ENCODE data around the gene VPREB3. TPM values are rescaled to one million over a fixed set of nuclear protein-coding genes. Genes with fewer than 3 reads are reported as not detected.
"Not testable (repeated sequence)": the region's sequence is repeated elsewhere in the genome, so short reads cannot be mapped to it uniquely, and the experiment has no call there.

The VPREB3 gene
- total RNA-seq, 1 experiment from 2014 or later, result not detected

DNA sequence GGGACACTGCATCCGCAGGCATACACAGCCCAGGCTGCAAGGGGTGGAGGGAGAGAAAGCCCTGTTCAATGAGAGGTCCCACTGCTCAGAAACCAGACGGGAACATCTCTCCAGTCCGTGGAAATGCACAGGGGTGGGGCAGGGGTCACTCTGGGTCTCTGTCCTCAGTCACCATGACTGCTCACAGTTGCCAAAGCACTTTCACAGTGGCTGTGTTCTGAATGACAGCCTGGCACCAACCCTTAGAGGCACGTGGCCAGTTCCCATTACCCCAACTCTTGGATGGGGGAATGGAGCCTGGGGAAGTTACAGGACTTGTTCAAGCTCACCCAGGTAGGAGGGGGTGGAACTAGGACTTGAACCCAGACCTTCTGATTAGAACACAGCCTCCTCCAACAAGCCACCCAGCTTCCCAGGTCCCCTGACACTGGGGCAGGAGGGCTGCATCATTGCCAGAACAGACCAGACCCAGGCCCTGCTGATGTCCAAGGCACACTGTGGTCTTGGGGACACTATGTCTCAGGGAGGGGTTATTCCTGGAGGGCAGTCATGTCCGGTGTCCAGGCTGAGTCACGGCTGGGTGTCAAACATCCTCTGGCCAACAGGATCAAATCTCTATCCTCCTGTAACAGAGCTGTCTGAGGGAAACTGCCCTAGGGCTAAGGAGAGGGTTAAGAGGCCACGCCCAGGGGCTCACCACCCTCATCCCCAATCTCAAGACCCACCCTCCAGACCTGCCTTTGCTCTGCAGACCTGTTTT lies 11.5 kb downstream of the VPREB3 start:
- no peak for DNase-seq
- peaks cover 15% of the 10 kb centered on the region for H3K4me1 Mint-ChIP-seq (ENCODE audit: low read depth, unreplicated experiment)
- intact Hi-C loops (cut with micrococcal nuclease; ENCODE audit: unreplicated experiment), result no loop called here
- TF ChIP-seq, protein P1, sequence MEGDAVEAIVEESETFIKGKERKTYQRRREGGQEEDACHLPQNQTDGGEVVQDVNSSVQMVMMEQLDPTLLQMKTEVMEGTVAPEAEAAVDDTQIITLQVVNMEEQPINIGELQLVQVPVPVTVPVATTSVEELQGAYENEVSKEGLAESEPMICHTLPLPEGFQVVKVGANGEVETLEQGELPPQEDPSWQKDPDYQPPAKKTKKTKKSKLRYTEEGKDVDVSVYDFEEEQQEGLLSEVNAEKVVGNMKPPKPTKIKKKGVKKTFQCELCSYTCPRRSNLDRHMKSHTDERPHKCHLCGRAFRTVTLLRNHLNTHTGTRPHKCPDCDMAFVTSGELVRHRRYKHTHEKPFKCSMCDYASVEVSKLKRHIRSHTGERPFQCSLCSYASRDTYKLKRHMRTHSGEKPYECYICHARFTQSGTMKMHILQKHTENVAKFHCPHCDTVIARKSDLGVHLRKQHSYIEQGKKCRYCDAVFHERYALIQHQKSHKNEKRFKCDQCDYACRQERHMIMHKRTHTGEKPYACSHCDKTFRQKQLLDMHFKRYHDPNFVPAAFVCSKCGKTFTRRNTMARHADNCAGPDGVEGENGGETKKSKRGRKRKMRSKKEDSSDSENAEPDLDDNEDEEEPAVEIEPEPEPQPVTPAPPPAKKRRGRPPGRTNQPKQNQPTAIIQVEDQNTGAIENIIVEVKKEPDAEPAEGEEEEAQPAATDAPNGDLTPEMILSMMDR (IDR thresholded peaks at IDR 0.05; ENCODE audit: unreplicated experiment), result no peak
- no peak overlapping the region for H3K27ac Mint-ChIP-seq (ENCODE audit: unreplicated experiment)
- H3K36me3 Mint-ChIP-seq (ENCODE audit: insufficient read depth, unreplicated experiment), result peaks cover 17% of the 10 kb centered on the region
- H3K27me3 Mint-ChIP-seq (ENCODE audit: unreplicated experiment), result no peaks in the 10 kb centered on the region
- no peaks in the 10 kb centered on the region for H3K9me3 Mint-ChIP-seq (ENCODE audit: low read depth, unreplicated experiment)
- CTCF ChIA-PET, result interaction anchor here (0.6 kb wide), 1 partner anchor 129 kb away, joined by 3 read pairs; no protein-coding TSS in a partner anchor
- H3K4me3 Mint-ChIP-seq (ENCODE audit: low read depth, unreplicated experiment), result no peak overlapping the region
- BruUV-seq (replicated peaks), result no TSS peak

DNA sequence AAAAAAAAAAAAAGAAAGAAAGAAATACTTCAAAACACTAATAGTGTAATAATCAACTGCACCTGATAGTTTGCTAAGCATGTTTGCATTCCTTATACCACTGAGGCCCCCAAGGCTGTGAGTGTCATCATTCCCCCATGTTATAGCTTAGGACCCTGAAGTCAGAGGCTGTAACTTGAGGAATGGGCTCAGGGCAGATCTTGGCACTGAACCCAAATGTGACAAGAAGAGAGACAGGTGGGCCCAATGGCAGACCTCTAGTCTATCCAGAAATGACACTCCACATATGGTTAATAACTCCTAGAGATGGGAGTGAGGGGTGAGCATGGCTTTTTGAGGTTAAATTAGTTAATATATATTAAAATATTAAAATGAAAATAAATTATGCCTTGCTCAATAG lies 16.5 kb downstream of the VPREB3 start:
- H3K27me3 Mint-ChIP-seq (ENCODE audit: unreplicated experiment), result no peaks in the 10 kb centered on the region
- TF ChIP-seq, protein P1 (IDR thresholded peaks at IDR 0.05; ENCODE audit: unreplicated experiment), result no peak
- no peaks in the 10 kb centered on the region for H3K9me3 Mint-ChIP-seq (ENCODE audit: low read depth, unreplicated experiment)
- H3K36me3 Mint-ChIP-seq (ENCODE audit: insufficient read depth, unreplicated experiment), result peaks cover 5% of the 10 kb centered on the region
- no TSS peak for BruUV-seq (replicated peaks)
- no peak overlapping the region for H3K27ac Mint-ChIP-seq (ENCODE audit: unreplicated experiment)
- intact Hi-C loops (cut with micrococcal nuclease; ENCODE audit: unreplicated experiment), result no loop called here
- DNase-seq, result no peak
- CTCF ChIA-PET, result no interaction called here
- H3K4me1 Mint-ChIP-seq (ENCODE audit: low read depth, unreplicated experiment), result no peaks in the 10 kb centered on the region
- no peak overlapping the region for H3K4me3 Mint-ChIP-seq (ENCODE audit: low read depth, unreplicated experiment)

DNA sequence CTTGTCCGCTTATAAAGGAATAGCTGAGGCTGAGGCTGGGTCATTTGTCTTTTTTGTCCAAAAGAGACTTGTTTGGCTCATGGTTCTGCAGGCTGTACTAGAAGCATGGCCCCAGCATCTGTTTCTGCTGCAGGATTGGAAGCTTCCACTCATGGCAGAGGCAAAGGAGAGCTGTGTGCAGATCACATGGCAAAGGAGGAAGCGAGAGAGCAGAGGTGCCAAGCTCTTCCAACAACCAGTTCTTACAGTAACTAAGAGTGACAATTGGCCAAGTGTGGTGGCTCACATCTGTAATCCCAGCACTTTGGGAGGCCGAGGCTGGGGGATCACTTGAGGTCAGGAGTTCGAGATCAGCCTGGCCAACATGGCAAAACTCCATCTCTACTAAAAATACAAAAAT lies 26.1 kb downstream of the VPREB3 start:
- not testable (repeated sequence) for H3K9me3 Mint-ChIP-seq (ENCODE audit: low read depth, unreplicated experiment)
- CTCF ChIA-PET, result interaction anchor here (0.7 kb wide), 1 partner anchor 43 kb away, joined by 3 read pairs; no protein-coding TSS in a partner anchor

DNA sequence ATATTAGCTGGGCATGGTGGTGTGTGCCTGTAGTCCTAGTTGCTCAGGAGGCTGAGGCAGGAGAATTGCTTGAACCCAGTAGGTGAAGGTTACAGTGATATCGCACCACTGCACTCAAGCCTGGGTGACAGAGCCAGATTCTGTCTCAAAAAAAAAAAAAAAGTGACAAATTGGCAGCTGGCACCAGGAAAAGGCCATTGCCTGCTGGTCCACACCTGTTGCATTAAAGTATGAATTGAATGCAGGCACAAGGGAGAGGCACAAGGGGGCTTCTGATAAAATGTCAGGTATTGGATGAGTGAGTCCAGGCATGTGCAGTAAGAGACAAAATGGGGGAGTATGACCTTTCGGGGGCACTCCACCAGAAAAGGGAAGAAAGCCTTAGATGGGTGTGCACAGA lies 31.5 kb downstream of the VPREB3 start:
- no peaks in the 10 kb centered on the region for H3K9me3 Mint-ChIP-seq (ENCODE audit: low read depth, unreplicated experiment)
- CTCF ChIA-PET, result no interaction called here
- BruUV-seq (replicated peaks), result no TSS peak

More for the DNA sequence above, 26.1 kb downstream of the VPREB3 start:
- H3K4me1 Mint-ChIP-seq (ENCODE audit: low read depth, unreplicated experiment); H3K4me3 Mint-ChIP-seq (ENCODE audit: low read depth, unreplicated experiment); DNase-seq; H3K27me3 Mint-ChIP-seq (ENCODE audit: unreplicated experiment); H3K27ac Mint-ChIP-seq (ENCODE audit: unreplicated experiment); BruUV-seq (replicated peaks); H3K36me3 Mint-ChIP-seq (ENCODE audit: insufficient read depth, unreplicated experiment); intact Hi-C loops (cut with micrococcal nuclease; ENCODE audit: unreplicated experiment): not testable (repeated sequence)

More for the DNA sequence above, 31.5 kb downstream of the VPREB3 start:
- Mint-ChIP-seq H3K27me3 (ENCODE audit: unreplicated experiment) (no peaks in the 10 kb centered on the region), H3K27ac (ENCODE audit: unreplicated experiment) (no peak overlapping the region), H3K4me3 (ENCODE audit: low read depth, unreplicated experiment) (no peak overlapping the region), H3K36me3 (ENCODE audit: insufficient read depth, unreplicated experiment) (peaks cover 5% of the 10 kb centered on the region), H3K4me1 (ENCODE audit: low read depth, unreplicated experiment) (peaks cover 24% of the 10 kb centered on the region)
- DNase-seq, result no peak
- TF ChIP-seq, protein P1 (IDR thresholded peaks at IDR 0.05; ENCODE audit: unreplicated experiment), result no peak
- intact Hi-C loops (cut with micrococcal nuclease; ENCODE audit: unreplicated experiment), result no loop called here

Data from Calu3 (cell line).